ENCODE measurements around the gene PFKFB2. TPM values are rescaled to one million over a fixed set of nuclear protein-coding genes. Genes with fewer than 3 reads are reported as not detected.

The PFKFB2 gene
- total and polyA plus RNA-seq, 2 of the 8 experiments (the other 6 are each of a cell fraction or from before 2014, with no cell fraction given), result 6.7 to 19.1 TPM

- H3K27ac ChIP-seq (ENCODE audit: low read depth, low read length), result no peak overlapping the region
- FAIRE-seq, result no peak
- no peak overlapping the region for H2BK20ac ChIP-seq (ENCODE audit: low read length)
- no peak overlapping the region for H4K8ac ChIP-seq (ENCODE audit: extremely low read depth, insufficient read depth, low read length)
- H3K4me2 ChIP-seq (ENCODE audit: insufficient read depth in 1 of 2, low read depth in 2 of 2, low read length in 2 of 2), result no peak overlapping the region
- H3K23ac ChIP-seq (ENCODE audit: insufficient read length), result no peak overlapping the region
- no peak overlapping the region for H2AFZ ChIP-seq (ENCODE audit: low read length)
- H3K36me3 ChIP-seq (ENCODE audit: control insufficient read depth in 2 of 4, insufficient read depth in 4 of 4, low read length in 3 of 4), result no peaks in the 10 kb centered on the region
- no peak overlapping the region for H3K4ac ChIP-seq (replicated peaks; ENCODE audit: insufficient read length, low read depth, low read length)
- no peaks in the 10 kb centered on the region for H3K9me3 ChIP-seq (ENCODE audit: insufficient read depth in 2 of 2, low read depth in 1 of 2, low read length in 1 of 2)
- DNase-seq (ENCODE audit: low read depth in 1 of 2, low spot score in 2 of 2), result no peak
- H3K9ac ChIP-seq (replicated peaks in 1 of 4; ENCODE audit: extremely low read depth in 1 of 4, low read depth in 3 of 4, low read length in 3 of 4), result no peak overlapping the region
- H2BK120ac ChIP-seq (replicated peaks; ENCODE audit: low read depth, low read length), result no peak overlapping the region
- H3K23me2 ChIP-seq (ENCODE audit: low read depth, low read length), result no peaks in the 10 kb centered on the region
- H3K79me2 ChIP-seq (ENCODE audit: control insufficient read depth in 1 of 2, insufficient read depth in 2 of 2, low read length in 2 of 2), result no peaks in the 10 kb centered on the region
- WGBS, 2 experiments (ENCODE audit: extremely low coverage in 1 of 2, insufficient coverage in 1 of 2, insufficient read length in 1 of 2, insufficient replicate concordance in 2 of 2, low coverage in 1 of 2, low lambda C conversion rate in 2 of 2, missing lambda C conversion rate in 1 of 2), result 88% methylated on average over 5 of the region's 5 CpGs; no CpG with 5 or more reads in 1 of the 2 experiments
- H3K14ac ChIP-seq (ENCODE audit: insufficient read length), result no peak overlapping the region
- 0 out of 7 replicates have a peak, but pooled peaks cover 0 to 2% (median 0%) of the 10 kb centered on the region in 4 experiments for H3K4me1 ChIP-seq (replicated peaks in 1 of 4; ENCODE audit: control insufficient read depth in 3 of 4, insufficient read depth in 4 of 4, low read length in 3 of 4)
- no peak overlapping the region for H2AK5ac ChIP-seq (ENCODE audit: low read depth, low read length)
- H2BK15ac ChIP-seq (ENCODE audit: low read length), result no peak overlapping the region
- TF ChIP-seq RXRA (IDR thresholded peaks at IDR 0.05; ENCODE audit: insufficient read depth, low read depth, low read length), result no peak
- no peak overlapping the region for H4K5ac ChIP-seq (ENCODE audit: insufficient read length, low read depth, low read length)
- H3K4me3 ChIP-seq (ENCODE audit: extremely low read depth in 1 of 4, insufficient read depth in 2 of 4, low read depth in 3 of 4, low read length in 4 of 4), result no peak overlapping the region
- POLR2A ChIA-PET (ENCODE audit: partially characterized antibody), result no interaction called here
- no peak overlapping the region for H2BK5ac ChIP-seq (ENCODE audit: low read depth, low read length)
- no peak overlapping the region for H3K18ac ChIP-seq (ENCODE audit: extremely low read depth, low read length)
- no peak overlapping the region for H2BK12ac ChIP-seq (ENCODE audit: low read depth, low read length)
- no peaks in the 10 kb centered on the region for H4K20me1 ChIP-seq (replicated peaks in 1 of 2; ENCODE audit: control insufficient read depth in 1 of 2, insufficient read depth in 2 of 2, low read length in 2 of 2)
- no peak overlapping the region for H3K56ac ChIP-seq (replicated peaks; ENCODE audit: insufficient read length, low read depth, low read length)
- CTCF ChIA-PET (ENCODE audit: partially characterized antibody), result interaction anchor here (0.9 to 9.9 kb wide), 7 partner anchors 15 to 181 kb away, joined by 3 to 122 read pairs (median 4); no protein-coding TSS in a partner anchor
- H3K27me3 ChIP-seq (replicated peaks in 1 of 4; ENCODE audit: control insufficient read depth in 3 of 4, extremely low read depth in 1 of 4, insufficient read depth in 3 of 4, low read length in 3 of 4), result no peaks in the 10 kb centered on the region; a peak in 1 of 7 replicates
- no peak overlapping the region for H4K91ac ChIP-seq (replicated peaks; ENCODE audit: insufficient read length, low read length)
- no peaks in the 10 kb centered on the region for H3K79me1 ChIP-seq (ENCODE audit: low read depth, low read length)
Measured at GRCh38 chr1:207007352-207008033, 45.6 kb upstream of the PFKFB2 start.

Data from H1 (cell line).